ENCODE results near the gene NF2. TPM values are rescaled to one million over a fixed set of nuclear protein-coding genes. Genes with fewer than 3 reads are reported as not detected.
"Not testable (repeated sequence)": the region's sequence is repeated elsewhere in the genome, so short reads cannot be mapped to it uniquely, and the experiment has no call there.

NF2 gene
- 32.7 TPM for polyA plus RNA-seq (2013, experiment 1 of 2; ENCODE audit: insufficient read length)
- 31.4 TPM for polyA plus RNA-seq (2013, experiment 2 of 2; ENCODE audit: insufficient read length)

GRCh38 chr22:29603358-29604075 lies at the start of gene NF2:
Gene NF2 (plus strand): TSS chr22:29603633. CDS start chr22:29603999, 366 bp downstream.
- DNase-seq, result peak; percentile 100

DNA sequence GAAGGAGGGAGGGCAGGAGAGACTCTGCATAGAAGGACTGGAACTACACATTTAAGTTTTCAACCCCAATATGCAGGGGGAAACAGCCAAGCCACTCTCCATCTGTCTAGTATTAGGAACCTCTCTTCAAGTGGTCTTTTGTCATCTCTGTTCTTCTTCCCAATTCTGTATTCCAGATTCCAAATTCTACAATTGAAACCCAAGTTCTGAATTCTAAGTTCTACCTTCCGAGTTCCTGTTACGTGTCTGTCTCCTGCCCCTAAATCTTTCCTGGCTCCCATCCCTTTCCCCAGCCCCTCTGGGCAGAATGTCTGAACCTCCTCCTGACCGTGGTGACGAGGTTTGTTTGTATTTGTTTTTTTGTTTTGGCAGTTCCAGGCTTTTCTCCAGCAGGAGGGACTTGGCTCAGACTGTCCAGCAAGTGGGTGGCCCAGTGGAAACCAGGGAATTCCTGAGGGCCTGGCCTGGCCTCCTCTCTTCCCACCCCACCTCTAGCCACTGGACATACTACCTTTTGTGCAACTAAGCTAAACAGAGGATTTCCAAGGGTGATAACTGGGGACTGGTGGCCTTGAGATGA lies 48.3 kb upstream of the NF2 start:
- DNase-seq, result no peak

- no peak for DNase-seq
Observed at GRCh38 chr22:29559030-29559429, 44.4 kb upstream of the NF2 start.

- DNase-seq, result no peak
Observed at GRCh38 chr22:29559853-29560252, 43.6 kb upstream of the NF2 start.

DNA sequence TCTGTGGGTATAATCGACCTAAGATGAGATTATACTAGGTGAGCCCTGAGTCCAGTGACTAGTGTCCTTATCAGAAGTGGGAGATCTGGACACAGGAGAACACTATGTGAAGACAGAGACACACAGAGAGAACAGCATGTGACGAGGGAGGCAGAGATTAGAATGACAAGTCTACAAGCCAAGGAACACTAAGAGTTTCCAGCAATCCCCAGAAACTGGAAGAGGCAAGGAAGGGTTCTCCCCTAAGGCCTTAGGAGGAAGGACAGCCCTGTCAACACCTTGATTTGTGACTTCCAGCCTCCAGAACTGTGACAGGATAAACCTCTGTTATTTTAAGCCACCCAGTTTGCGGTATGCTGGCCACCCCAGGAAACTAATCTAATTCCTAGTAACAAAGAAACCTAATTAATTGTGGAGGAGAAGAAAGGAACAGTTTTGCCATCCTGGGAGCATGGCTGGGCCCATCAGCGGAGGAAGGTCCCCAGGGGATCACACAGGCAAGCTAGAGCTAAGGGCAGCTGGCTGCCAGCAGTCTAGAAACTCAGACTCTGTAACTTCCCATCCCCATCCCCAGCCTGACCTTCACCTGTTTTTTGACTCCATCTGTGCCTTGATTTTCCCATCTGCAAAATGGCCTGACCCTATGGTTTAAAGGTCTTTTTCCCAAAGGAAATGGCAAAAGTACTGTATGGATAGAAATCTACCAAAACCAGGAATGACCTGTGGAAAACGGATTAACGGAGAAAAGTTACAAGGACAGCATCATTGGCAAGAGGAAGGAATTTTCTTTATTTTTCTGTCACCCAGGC lies 39.6 kb upstream of the NF2 start:
- DNase-seq, result no peak

DNA sequence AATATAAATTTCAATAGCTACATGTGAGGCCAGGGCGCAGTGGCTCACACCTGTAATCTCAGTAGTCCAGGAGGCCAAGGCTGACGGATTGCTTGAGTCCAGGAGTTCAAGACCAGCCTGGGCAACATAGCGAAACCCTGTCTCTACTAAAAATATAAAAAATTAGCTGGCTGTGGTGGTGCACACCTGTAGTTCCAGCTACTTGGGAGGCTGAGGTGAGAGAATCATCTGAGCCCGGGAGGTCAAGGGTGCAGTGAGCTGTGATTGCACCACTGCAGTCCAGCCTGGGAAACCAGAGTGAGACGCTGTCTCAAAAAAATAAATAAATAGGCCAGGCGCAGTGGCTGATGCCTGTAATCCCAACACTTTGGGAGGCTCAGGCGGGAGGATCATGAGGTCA lies 36.9 kb upstream of the NF2 start:
- DNase-seq, result not testable (repeated sequence)

- DNase-seq, result no peak
Observed at GRCh38 chr22:29567338-29567737, 36.1 kb upstream of the NF2 start.

DNA sequence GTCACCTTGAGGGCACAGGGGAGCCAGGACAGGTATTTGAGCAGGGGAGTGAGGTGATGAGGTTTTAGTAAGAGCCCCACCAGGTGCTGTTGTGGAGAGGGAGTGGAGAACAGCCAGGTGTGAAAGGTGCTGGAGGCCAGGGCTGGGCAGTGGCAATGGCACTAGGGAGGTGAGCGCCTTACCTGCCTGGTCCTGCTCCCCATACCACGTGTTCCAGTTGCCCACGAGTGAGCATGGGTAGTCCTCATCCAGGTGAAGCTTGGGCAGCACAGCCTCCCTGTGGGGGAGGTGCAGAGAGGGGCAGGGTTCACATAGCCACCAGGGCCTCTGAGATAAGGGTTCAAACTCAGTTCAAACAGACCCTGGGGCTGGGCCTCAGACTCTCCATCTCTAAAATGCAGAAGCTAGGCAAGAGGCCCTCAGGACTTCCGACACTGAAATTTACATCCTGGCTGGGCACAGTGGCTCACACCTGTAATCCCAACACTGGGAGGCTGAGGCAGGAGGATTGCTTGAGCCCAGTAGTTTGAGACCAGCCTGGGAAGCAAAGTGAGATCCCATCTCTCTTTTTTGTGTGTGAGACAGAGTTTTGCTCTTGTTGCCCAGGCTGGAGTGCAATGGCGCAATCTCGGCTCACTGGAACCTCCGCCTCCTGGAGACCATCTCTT lies 34.3 kb upstream of the NF2 start:
- DNase-seq, result no peak

- DNase-seq, result no peak
Observed at GRCh38 chr22:29570456-29570855, 33.0 kb upstream of the NF2 start.

DNA sequence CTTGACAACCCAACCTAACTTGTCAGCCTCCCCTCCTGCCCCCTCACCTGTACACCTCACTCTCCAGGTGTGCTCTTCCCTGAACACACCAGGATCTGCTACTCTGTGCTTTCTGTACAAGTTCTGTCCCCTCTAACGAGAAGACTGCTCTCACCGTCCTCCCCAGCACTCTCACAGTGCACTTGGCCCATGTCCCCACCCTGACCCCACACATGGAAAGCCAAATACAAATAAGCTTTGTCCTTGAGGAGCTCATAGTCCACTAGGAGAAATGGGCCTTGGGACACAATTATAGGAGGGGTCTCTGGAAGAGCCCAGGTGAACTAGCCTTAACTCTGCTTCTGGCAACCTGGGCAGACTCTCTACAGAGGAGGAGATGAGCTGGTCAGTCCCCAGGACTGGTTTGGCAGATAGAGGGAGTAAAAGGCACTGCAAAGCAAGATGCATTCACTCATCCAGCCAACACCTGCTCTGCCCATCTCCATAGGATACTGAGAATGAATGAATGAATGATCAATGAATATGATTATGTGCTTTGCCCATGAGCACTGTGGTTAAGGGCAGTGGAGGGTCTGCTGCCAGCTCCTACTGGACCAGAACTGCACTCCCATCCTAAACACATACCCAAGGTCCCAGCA lies 32.4 kb upstream of the NF2 start:
- no peak for DNase-seq

DNA sequence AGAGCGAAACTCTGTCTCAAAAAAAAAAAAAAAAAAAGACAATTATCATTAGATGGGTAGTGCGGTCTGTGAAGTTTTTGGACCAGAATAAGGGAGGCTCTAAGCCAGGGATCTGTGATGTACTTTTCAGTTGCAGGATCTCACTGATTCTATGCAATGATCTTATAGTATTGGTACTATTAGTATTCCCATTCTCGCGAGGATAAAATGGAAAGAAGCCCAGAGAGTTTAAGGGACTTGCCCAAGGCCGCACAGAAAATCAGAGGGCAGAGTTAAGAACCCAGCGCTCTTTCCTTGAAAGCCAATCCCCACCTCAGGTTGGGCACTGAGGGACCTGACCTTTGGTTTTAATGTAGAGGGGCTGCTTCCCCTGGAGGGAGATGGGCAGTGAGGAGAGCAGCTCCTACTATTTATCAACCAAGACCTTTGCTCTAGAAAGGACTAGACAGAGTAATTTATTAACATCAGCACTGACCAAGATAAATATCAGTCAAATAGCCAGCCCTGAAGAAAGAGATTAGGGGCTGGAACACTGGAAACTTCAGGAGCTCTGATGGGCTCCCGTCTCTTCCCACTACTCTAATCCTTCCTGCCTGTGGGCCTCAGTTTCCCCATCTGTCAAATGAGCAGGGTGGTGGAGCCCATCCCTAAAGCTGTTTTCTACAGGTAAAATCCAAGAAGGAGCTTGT lies 28.5 kb upstream of the NF2 start:
- no peak for DNase-seq

- no peak for DNase-seq
Observed at GRCh38 chr22:29578462-29579200, 24.8 kb upstream of the NF2 start.

- DNase-seq, result no peak
Observed at GRCh38 chr22:29580200-29580810, 23.1 kb upstream of the NF2 start.

DNA sequence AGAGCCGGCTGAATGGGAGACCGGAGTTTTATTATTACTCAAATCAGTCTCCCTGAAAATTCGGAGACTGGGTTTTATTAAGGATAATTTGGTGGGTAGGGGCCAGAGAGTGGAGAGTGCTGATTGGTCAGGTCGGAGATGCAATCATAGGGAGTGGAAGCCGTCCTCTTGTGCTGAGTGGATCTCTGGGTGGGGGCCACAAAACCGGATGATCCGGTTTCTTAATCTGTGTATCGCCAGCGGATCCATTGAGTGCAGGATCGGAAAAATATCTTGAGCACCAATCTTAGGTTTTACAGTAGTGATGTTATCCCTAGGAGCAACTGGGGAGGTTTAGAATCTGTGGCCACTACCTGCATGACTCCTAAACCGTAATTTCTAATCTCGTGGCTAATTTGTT lies 21.6 kb upstream of the NF2 start:
- DNase-seq, result no peak

- no peak for DNase-seq
Observed at GRCh38 chr22:29584975-29585374, 18.5 kb upstream of the NF2 start.

DNA sequence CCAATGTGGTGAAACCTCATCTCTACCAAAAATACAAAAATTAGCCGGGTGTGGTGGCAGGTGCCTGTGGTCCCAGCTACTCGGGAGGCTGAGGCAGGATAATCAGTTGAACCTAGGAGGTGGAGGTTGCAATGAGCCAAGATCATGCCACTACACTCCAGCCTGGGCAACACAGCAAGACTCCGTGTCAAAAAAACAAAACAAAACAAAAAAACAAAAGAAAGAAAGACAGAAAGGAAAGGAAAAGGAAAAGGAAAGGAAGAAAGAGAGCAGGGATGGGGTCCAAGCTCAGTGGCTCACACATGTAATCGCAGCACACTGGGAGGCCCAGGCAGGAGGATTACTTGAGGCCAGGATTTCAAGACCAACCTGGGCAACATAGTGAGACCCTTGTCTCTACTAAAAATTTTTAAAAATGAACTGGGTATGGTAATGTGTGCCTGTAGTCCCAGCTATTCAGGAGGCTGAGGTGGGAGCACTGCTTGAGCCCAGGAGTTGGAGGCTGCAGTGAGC lies 17.2 kb upstream of the NF2 start:
- DNase-seq, result not testable (repeated sequence)

DNA sequence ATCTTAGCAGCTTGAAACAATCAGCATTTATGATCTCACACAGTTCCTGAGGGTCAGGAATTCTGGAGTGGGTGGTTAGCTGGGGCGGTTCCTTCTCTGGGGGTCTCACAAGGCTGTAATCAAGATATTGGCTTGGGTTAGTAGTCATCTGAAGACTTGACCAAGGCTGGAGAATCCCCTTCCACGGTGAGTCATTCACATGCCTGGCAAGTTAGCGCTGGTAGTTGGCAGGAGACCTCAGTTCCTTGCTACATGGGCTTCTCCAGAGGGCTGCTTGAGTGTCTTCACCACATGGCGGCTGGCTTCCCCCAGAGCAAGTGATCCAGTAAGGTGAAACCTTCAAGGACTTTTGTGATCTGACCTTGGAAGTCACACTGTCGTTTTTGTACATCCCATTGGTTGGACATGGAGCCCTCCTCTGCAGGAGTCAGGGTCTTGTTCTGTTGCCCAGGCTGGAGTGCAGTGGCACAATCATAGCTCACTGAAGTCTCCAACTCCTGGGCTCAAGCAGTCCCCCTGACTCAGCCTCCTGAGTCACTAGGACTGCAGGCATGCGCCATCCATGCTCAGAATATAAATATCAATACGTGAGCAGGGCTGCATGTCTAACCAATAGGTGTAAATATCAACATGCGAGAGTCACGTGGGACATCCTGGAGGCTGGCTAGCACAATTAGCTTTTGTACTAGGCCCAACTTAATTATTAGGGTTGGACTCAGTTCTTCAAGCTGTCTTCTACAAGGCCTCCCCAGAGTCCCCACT lies 15.3 kb upstream of the NF2 start:
- peak; percentile 78 for DNase-seq

- no peak for DNase-seq
Observed at GRCh38 chr22:29593923-29594322, 9.5 kb upstream of the NF2 start.

DNA sequence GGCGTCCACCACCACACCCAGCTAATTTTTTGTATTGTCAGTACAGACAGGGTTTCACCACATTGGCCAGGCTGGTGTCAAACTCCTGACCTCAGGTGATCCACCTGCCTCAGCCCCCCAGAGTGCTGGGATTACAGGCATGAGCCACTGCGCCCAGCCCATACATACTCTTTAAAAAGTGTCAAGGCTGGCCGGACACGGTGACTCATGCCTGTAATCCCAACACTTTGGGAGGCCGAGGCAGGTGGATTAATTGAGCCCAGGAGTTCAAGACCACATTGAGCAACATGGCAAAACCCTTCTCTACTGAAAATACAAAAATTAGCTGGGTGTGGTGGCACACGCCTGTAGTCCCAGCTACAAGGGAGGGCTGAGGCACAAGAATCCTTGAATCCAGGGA lies 9.0 kb upstream of the NF2 start:
- not testable (repeated sequence) for DNase-seq

DNA sequence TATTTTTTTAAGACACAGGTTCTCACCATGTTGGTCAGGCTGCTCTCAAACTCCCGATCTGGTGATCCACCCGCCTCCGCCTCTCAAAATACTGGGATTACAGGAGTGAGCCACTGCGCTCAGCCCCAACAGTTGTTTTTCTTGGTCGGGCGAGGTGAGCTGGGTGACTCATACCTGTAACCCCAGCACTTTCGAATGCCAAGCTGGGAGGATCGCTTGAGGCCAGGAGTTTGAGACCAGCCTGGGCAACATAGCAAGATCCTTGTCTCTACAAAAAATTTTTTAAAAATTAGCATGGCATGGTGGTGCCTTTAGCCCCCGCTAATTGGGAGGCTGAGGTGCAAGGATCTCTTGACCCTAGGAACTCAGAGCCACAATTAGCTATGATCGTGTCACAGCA lies 7.0 kb upstream of the NF2 start:
- DNase-seq, result no peak

All from fibroblast of skin of scalp (primary cell).